NCI-H1930 (cell line): ENCODE results near the gene DEDD2.
A peak's percentile ranks its signal among the peaks of the same experiment; 100 is the strongest.

Experiments
- DNase-seq, 2 experiments: peaks; one replicate each; lab custom pipeline; 2025; lab: John Stamatoyannopoulos, UW

DEDD2 gene

GRCh38 chr19:42248270-42249148 lies 31.0 kb upstream of the DEDD2 start:
- DNase-seq, result no peak

GRCh38 chr19:42247640-42248199 lies 30.2 kb upstream of the DEDD2 start:
- DNase-seq, result no peak

GRCh38 chr19:42246922-42247639 lies 29.6 kb upstream of the DEDD2 start:
- no peak for DNase-seq

GRCh38 chr19:42246143-42246921 lies 28.9 kb upstream of the DEDD2 start:
- DNase-seq, result peak; percentile 29 to 45

GRCh38 chr19:42245231-42245630 lies 27.8 kb upstream of the DEDD2 start:
- DNase-seq, result no peak

GRCh38 chr19:42244347-42245220 lies 27.1 kb upstream of the DEDD2 start:
- peak; percentile 95 for DNase-seq

- DNase-seq, result peak; percentile 100
Observed at GRCh38 chr19:42242512-42243409, 25.3 kb upstream of the DEDD2 start, which contains the start of gene GSK3A. TSS of gene GSK3A (minus strand) at chr19:42242602. CDS start at chr19:42242465, 137 bp downstream.

GRCh38 chr19:42242069-42242511 lies 24.6 kb upstream of the DEDD2 start:
- DNase-seq, result no peak

GRCh38 chr19:42241279-42241678 lies 23.8 kb upstream of the DEDD2 start:
- DNase-seq, result no peak

GRCh38 chr19:42239544-42240220 lies 22.2 kb upstream of the DEDD2 start:
- no peak for DNase-seq

GRCh38 chr19:42235181-42235580 lies 17.7 kb upstream of the DEDD2 start:
- DNase-seq, result no peak

- no peak for DNase-seq
Observed at GRCh38 chr19:42234364-42234763, 16.9 kb upstream of the DEDD2 start.

- DNase-seq, result no peak
Observed at GRCh38 chr19:42233678-42234292, 16.3 kb upstream of the DEDD2 start.

- DNase-seq, result no peak
Observed at GRCh38 chr19:42233106-42233505, 15.6 kb upstream of the DEDD2 start.

GRCh38 chr19:42232435-42232834 lies 15.0 kb upstream of the DEDD2 start:
- no peak for DNase-seq

- no peak for DNase-seq
Observed at GRCh38 chr19:42230571-42230970, 13.1 kb upstream of the DEDD2 start.

GRCh38 chr19:42229855-42230351 lies 12.4 kb upstream of the DEDD2 start:
- no peak for DNase-seq

GRCh38 chr19:42229301-42229854 lies 11.9 kb upstream of the DEDD2 start:
- no peak for DNase-seq
